C4-2B (cell line): Measurements from ENCODE around the gene NRXN3.

Experiments
- H3K27ac ChIP-seq: fragments of 450-650 bp; 2 replicates; pipeline ENCODE4 v1.5.1; 2017
- CTCF ChIP-seq: fragments of 450-650 bp; conservative IDR thresholded peaks from 2 replicates; pipeline ENCODE4 v1.5.1; 2017; ENCODE audit warnings: mild to moderate bottlenecking
- ZFX ChIP-seq: fragments of 450-650 bp; IDR thresholded peaks from 2 replicates; pipeline ENCODE4 v1.6.1; 2017

The NRXN3 gene

GRCh38 chr14:79732911-79733655 is 1562.9 kb downstream of the NRXN3 start:
- H3K27ac ChIP-seq, result no peak overlapping the region
- TF ChIP-seq ZFX (no peak), CTCF (no peak)

GRCh38 chr14:79734151-79734550 is 1564.0 kb downstream of the NRXN3 start:
- no peak for TF ChIP-seq CTCF
- TF ChIP-seq ZFX, result no peak
- H3K27ac ChIP-seq, result no peak overlapping the region

- TF ChIP-seq ZFX, result no peak
- no peak for TF ChIP-seq CTCF
- no peak overlapping the region for H3K27ac ChIP-seq
These were observed 1564.5 kb downstream of the NRXN3 start for GRCh38 chr14:79734656-79735055.

DNA sequence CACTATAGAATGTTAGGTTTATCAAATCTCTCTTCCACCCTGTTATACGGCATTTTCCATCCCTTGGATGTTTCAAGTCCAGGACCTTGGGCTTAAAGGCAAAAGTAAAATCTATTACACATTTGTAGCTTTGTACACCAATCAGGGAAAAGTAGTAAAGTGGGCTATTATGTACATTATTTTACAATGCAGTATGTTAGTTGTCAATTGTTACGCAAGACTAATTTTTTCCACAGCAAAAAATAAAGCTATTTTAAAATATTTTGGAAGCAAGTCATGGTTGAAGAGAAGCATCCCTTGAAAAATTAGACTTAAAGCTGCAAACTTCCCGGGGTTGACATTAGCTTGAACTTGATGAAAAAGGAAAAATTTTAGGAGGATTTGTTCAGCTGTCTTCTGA is 1564.9 kb downstream of the NRXN3 start:
- H3K27ac ChIP-seq, result no peak overlapping the region
- no peak for TF ChIP-seq CTCF
- TF ChIP-seq ZFX, result no peak

- TF ChIP-seq ZFX (no peak), CTCF (no peak)
- H3K27ac ChIP-seq, result no peak overlapping the region
These were observed 1570.0 kb downstream of the NRXN3 start for GRCh38 chr14:79740066-79740601.

DNA sequence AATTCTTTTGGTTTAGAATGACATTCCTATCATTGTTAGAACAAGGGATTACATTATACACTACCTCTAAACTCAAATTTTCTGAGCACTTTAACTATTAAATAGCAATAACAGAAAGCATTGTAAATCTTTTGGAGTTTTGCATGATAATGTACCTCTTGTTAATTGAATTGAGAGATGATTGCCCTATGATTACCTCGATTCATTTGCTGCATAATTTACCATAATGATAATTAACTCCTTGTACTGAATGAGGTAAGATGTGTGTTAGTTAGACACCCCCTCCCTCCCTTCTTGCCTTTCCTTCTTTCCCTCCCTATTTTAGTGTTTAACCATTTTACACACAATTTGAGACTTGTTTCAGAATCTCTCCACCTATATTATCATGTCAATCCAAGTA is 1572.0 kb downstream of the NRXN3 start:
- TF ChIP-seq CTCF, result no peak

DNA sequence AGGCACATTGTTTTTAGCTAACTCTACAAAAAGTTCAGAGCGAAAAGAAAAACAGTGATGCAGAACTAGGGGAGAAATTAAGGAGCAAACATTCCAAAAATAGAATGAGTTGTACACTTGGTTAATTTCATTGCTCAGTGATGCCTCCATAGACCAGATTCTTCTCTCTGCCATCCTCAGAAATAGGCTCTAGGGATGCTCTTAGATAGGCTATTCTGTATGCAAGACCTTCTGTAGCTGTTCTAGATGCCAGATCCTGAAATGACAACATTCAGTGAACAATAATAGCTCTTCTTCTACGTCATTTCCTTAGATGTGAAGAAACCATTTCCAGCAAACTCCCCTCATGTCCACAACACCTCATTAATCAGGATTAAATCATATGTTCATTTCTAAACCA is 1574.9 kb downstream of the NRXN3 start:
- no peak overlapping the region for H3K27ac ChIP-seq
- TF ChIP-seq ZFX (no peak), CTCF (no peak)

More for the DNA sequence above, 1572.0 kb downstream of the NRXN3 start:
- no peak overlapping the region for H3K27ac ChIP-seq
